K562 (cell line): Measurements from ENCODE around the gene IL27RA. TPM values are rescaled to one million over a fixed set of nuclear protein-coding genes. Genes with fewer than 3 reads are reported as not detected.
A peak's percentile ranks its signal among the peaks of the same experiment; 100 is the strongest.

Experiments
- DIDO1 ChIP-seq: fragments of 450-650 bp; IDR thresholded peaks from 2 replicates; pipeline ENCODE4 v1.6.1; 2016; ENCODE audit warnings: low read depth, missing biosample characterization, missing genetic modification characterization
- FOSL1 ChIP-seq: fragments of 200-800 bp; sonication (Bioruptor generic); conservative IDR thresholded peaks from 2 replicates; pipeline ENCODE4 v1.6.1; 2016; ENCODE audit warnings: missing genetic modification characterization, missing compliant biosample characterization
- HES1 ChIP-seq: fragments of 450-650 bp; IDR thresholded peaks from 2 replicates; pipeline ENCODE4 v1.6.1; 2016; ENCODE audit warnings: low read depth, mild to moderate bottlenecking, moderate library complexity
- HNRNPK ChIP-seq: fragments of 200-400 bp; formaldehyde crosslinking; IDR thresholded peaks from one replicate; pipeline ENCODE4 v1.6.1; 2018; ENCODE audit warnings: mild to moderate bottlenecking, low read depth, low read length; ENCODE audit not compliant: poor library complexity, severe bottlenecking
- IFI16 ChIP-seq: fragments of 250-450 bp; sonication (Bioruptor Pico); IDR thresholded peaks from 2 replicates; pipeline ENCODE4 v2.1.2; 2022; ENCODE audit warnings: mild to moderate bottlenecking, inconsistent platforms
- JUNB ChIP-seq: fragments of 450-650 bp; formaldehyde crosslinking; conservative IDR thresholded peaks from 2 replicates; pipeline ENCODE4 v1.4.0; 2020; ENCODE audit warnings: mild to moderate bottlenecking
- KLF16 ChIP-seq: IDR thresholded peaks from 2 replicates; pipeline ENCODE4 v1.6.1; 2016; ENCODE audit warnings: antibody characterized with exemption
- MAFF ChIP-seq: IDR thresholded peaks from 2 replicates; pipeline ENCODE4 v1.6.1; 2012; ENCODE audit warnings: low read length, improper control_type of control experiment
- MAX ChIP-seq: sonication (generic); formaldehyde crosslinking; IDR thresholded peaks from 2 replicates; pipeline ENCODE4 v1.9.0; 2022; ENCODE audit warnings: mild to moderate bottlenecking, missing genetic modification reagents
- NFIC ChIP-seq: fragments of 450-650 bp; IDR thresholded peaks from 2 replicates; pipeline ENCODE4 v1.6.1; 2017; ENCODE audit warnings: mild to moderate bottlenecking, inconsistent platforms
- NUFIP1 ChIP-seq: fragments of 450-650 bp; IDR thresholded peaks from 2 replicates; pipeline ENCODE4 v1.6.1; 2018; ENCODE audit not compliant: partially characterized antibody
- PPARD ChIP-seq: fragments of 250-450 bp; sonication (Bioruptor Pico); IDR thresholded peaks from 2 replicates; pipeline ENCODE4 v1.8.0; 2022; ENCODE audit warnings: inconsistent platforms, mild to moderate bottlenecking, moderate library complexity
- PTTG1 ChIP-seq: fragments of 450-650 bp; IDR thresholded peaks from 2 replicates; pipeline ENCODE4 v1.6.1; 2016; ENCODE audit warnings: low read depth, mild to moderate bottlenecking, missing genetic modification characterization, missing compliant biosample characterization
- RBM14 ChIP-seq: fragments of 200-400 bp; formaldehyde crosslinking; IDR thresholded peaks from 2 replicates; pipeline ENCODE4 v1.6.1; 2018; ENCODE audit warnings: low read depth, mild to moderate bottlenecking, low read length, moderate library complexity, borderline replicate concordance; ENCODE audit not compliant: insufficient read depth
- RFX7 ChIP-seq: fragments of 250-450 bp; sonication (Bioruptor Pico); IDR thresholded peaks from 2 replicates; pipeline ENCODE4 v1.5.1; 2021; ENCODE audit warnings: mild to moderate bottlenecking
- TRIM28 ChIP-seq: fragments of 450-650 bp; IDR thresholded peaks from 2 replicates; pipeline ENCODE4 v1.6.1; 2017
- ZNF551 ChIP-seq: fragments of 250-450 bp; sonication (Bioruptor Pico); IDR thresholded peaks from 2 replicates; pipeline ENCODE4 v1.5.0; 2021; ENCODE audit warnings: mild to moderate bottlenecking, moderate library complexity
- ZNF764 ChIP-seq: fragments of 250-450 bp; sonication (Bioruptor Pico); IDR thresholded peaks from 2 replicates; pipeline ENCODE4 v1.4.0; 2020; ENCODE audit warnings: low read depth, mild to moderate bottlenecking, moderate library complexity
- ZNF77 ChIP-seq: fragments of 250-450 bp; sonication (Bioruptor Pico); IDR thresholded peaks from 2 replicates; pipeline ENCODE4 v1.5.0; 2020
- polyA plus RNA-seq, 8 experiments: library from polyadenylated mRNA; depleted of rRNA in 4 of 8; stranded (reverse) in 5 of 8; unstranded in 3 of 8; fragments of >200 nt; fragmentation: Nextera tagmentation in 2 of 8; fragmentation: Illumina TruSeq in 1 of 8; extraction: Ambion mirVana in 2 of 8; extraction: Trizol in 1 of 8; gene quantifications; 2 replicates each; pipeline versions ENCODE4 v1.2.1 to v1.2.3, GENCODE V29; 2011 to 2014; ENCODE audit warnings: inconsistent platforms in 1 of 8, missing spikeins in 1 of 8
- total RNA-seq, 7 experiments: library from RNA; depleted of rRNA in 6 of 7; stranded (reverse); fragments of >200 nt in 6 of 7; fragmentation: Illumina TruSeq in 2 of 7; extraction: Trizol in 2 of 7; gene quantifications; 2 replicates each; pipeline versions ENCODE4 v1.2.1 to v1.2.3, GENCODE V29; 2011 to 2021; ENCODE audit warnings: low replicate concordance in 1 of 7
- TF ChIP-seq, protein P1 (sequence below): sonication (generic); formaldehyde crosslinking; IDR thresholded peaks from 2 replicates; pipeline ENCODE4 v1.8.1; 2023; ENCODE audit warnings: missing genetic modification reagents, mild to moderate bottlenecking, borderline replicate concordance
- TF ChIP-seq, protein P2 (sequence below): fragments of 250-450 bp; sonication (Bioruptor Pico); IDR thresholded peaks from 2 replicates; pipeline ENCODE4 v1.8.0; 2021; ENCODE audit warnings: borderline replicate concordance, mild to moderate bottlenecking, moderate library complexity; ENCODE audit not compliant: poor library complexity, severe bottlenecking
- TF ChIP-seq, protein P3 (sequence below): sonication (generic); formaldehyde crosslinking; IDR thresholded peaks from 2 replicates; pipeline ENCODE4 v1.8.0; 2022; ENCODE audit warnings: missing genetic modification reagents, mild to moderate bottlenecking, borderline replicate concordance

The IL27RA gene
- total and polyA plus RNA-seq, 9 of the 15 experiments (the other 6 are each of a cell fraction or from before 2014, with no cell fraction given) = 1.9 to 15.9 (median 12.0) TPM

GRCh38 chr19:14023404-14024235 lies 7.9 kb upstream of the IL27RA start (continued):
- TF ChIP-seq, protein P1, sequence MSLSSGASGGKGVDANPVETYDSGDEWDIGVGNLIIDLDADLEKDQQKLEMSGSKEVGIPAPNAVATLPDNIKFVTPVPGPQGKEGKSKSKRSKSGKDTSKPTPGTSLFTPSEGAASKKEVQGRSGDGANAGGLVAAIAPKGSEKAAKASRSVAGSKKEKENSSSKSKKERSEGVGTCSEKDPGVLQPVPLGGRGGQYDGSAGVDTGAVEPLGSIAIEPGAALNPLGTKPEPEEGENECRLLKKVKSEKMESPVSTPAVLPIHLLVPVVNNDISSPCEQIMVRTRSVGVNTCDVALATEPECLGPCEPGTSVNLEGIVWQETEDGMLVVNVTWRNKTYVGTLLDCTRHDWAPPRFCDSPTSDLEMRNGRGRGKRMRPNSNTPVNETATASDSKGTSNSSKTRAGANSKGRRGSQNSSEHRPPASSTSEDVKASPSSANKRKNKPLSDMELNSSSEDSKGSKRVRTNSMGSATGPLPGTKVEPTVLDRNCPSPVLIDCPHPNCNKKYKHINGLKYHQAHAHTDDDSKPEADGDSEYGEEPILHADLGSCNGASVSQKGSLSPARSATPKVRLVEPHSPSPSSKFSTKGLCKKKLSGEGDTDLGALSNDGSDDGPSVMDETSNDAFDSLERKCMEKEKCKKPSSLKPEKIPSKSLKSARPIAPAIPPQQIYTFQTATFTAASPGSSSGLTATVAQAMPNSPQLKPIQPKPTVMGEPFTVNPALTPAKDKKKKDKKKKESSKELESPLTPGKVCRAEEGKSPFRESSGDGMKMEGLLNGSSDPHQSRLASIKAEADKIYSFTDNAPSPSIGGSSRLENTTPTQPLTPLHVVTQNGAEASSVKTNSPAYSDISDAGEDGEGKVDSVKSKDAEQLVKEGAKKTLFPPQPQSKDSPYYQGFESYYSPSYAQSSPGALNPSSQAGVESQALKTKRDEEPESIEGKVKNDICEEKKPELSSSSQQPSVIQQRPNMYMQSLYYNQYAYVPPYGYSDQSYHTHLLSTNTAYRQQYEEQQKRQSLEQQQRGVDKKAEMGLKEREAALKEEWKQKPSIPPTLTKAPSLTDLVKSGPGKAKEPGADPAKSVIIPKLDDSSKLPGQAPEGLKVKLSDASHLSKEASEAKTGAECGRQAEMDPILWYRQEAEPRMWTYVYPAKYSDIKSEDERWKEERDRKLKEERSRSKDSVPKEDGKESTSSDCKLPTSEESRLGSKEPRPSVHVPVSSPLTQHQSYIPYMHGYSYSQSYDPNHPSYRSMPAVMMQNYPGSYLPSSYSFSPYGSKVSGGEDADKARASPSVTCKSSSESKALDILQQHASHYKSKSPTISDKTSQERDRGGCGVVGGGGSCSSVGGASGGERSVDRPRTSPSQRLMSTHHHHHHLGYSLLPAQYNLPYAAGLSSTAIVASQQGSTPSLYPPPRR (CRISPR knock-in tag) = no peak
- TF ChIP-seq, protein P2, sequence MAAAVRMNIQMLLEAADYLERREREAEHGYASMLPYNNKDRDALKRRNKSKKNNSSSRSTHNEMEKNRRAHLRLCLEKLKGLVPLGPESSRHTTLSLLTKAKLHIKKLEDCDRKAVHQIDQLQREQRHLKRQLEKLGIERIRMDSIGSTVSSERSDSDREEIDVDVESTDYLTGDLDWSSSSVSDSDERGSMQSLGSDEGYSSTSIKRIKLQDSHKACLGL (CRISPR knock-in tag) = no peak
- TF ChIP-seq FOSL1 (tag) = 0 out of 2 replicates have a peak, but pooled peaks have one; percentile 39
- TF ChIP-seq DIDO1 (tag) = no peak
- no peak for TF ChIP-seq RFX7 (CRISPR knock-in tag)
- no peak for TF ChIP-seq JUNB (CRISPR knock-in tag)
- no peak for TF ChIP-seq MAFF
- TF ChIP-seq MAX (CRISPR knock-in tag) = no peak
- no peak for TF ChIP-seq NUFIP1
- TF ChIP-seq PTTG1 = no peak
- TF ChIP-seq TRIM28 = peak; percentile 83
- TF ChIP-seq HES1 = no peak
- no peak for TF ChIP-seq IFI16 (CRISPR knock-in tag)
- TF ChIP-seq HNRNPK = no peak
- TF ChIP-seq NFIC = peak; percentile 84
- TF ChIP-seq, protein P3, sequence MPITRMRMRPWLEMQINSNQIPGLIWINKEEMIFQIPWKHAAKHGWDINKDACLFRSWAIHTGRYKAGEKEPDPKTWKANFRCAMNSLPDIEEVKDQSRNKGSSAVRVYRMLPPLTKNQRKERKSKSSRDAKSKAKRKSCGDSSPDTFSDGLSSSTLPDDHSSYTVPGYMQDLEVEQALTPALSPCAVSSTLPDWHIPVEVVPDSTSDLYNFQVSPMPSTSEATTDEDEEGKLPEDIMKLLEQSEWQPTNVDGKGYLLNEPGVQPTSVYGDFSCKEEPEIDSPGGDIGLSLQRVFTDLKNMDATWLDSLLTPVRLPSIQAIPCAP (CRISPR knock-in tag) = no peak
- TF ChIP-seq KLF16 = peak; percentile 7; the same call in 1 of the 2 replicates
- no peak for TF ChIP-seq RBM14
- TF ChIP-seq ZNF77 (CRISPR knock-in tag) = no peak
- no peak for TF ChIP-seq ZNF551 (CRISPR knock-in tag)
- no peak for TF ChIP-seq ZNF764
- TF ChIP-seq PPARD (CRISPR knock-in tag) = no peak
